GM18873 (cell line): ENCODE measurements around the gene LTBP3.

Source experiments
- ATAC-seq: cut with Tn5 transposase; IDR thresholded peaks from one replicate; pipeline ENCODE4 v1.9.1; 2021; ENCODE audit warnings: mild to moderate bottlenecking, moderate library complexity, moderate number of reproducible peaks; ENCODE audit not compliant: unreplicated experiment, low FRiP score

The LTBP3 gene

DNA sequence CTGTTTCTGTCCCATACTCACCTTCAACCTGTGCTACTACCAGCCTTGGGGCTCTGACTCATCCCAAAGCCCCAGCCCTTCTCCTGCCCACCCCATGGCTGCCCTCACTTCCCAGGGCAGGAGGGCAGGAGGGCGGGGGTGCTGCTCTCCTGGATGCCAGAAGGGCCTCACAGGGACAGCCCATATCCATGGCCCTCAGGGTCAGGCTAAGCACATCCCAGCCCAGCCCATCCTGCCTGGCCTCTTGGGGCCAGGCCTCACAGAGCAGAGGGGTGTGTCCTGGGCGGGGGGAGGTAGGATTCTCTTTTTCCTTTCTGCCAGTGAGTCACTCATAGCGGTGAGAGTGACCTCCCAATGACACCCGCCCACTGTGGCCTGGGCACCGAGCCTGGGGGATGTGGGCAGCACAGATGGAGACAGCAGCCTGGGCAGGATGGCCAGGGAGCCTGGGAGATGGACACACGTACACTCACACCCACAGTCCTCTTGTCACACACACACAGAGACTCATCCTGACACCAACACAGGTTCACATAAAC is 2.4 kb downstream of the LTBP3 start:
- ATAC-seq: no peak

- no peak for ATAC-seq
Observed at GRCh38 chr11:65554842-65555430, 3.2 kb downstream of the LTBP3 start.

GRCh38 chr11:65554057-65554818 is 3.9 kb downstream of the LTBP3 start:
- ATAC-seq: no peak

- no peak for ATAC-seq
Observed at GRCh38 chr11:65553301-65554001, 4.7 kb downstream of the LTBP3 start.

- ATAC-seq: no peak
Observed at GRCh38 chr11:65552388-65552951, 5.7 kb downstream of the LTBP3 start.

DNA sequence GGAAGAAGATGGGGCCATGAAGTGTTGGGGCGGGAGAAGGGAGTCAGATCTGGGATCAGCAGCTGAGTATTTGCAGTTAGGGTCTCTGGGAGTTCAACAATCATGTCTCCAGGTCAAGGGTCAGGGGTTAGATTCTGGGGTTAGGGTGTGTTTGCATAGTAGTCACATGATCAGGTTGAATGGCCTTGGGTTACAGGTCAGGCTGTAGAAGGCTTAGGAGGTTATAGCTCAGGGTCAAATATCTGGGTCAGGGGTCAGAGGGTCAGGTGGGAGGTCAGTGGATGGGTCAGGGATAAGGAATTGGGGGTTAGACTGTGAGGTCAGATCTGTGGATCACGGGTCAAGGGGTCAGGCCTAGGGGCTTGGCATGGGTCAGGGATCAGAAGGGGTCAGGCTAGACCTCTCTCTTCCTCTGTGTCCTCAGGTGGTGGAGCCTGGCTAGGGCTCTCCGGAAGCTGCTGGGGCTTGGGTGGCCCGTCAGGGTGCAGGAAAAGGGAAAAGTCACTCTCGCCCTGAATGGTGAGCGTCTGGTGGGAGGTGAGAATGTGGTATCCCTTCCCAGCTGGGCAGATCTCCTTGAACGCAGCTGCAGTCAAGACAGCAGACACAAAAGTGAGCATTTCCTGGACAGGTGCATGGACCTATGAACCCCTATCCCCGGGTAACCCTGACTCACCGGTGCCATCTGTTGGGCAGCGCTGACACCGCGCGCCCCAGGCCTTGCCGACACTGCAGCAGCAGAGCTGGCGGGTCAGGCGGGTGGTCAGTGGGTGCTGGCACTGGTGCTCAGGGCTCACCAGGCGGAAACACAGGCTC is 6.4 kb downstream of the LTBP3 start:
- no peak for ATAC-seq

- ATAC-seq: no peak
Observed at GRCh38 chr11:65549096-65549495, 9.1 kb downstream of the LTBP3 start.

GRCh38 chr11:65548395-65548794 is 9.8 kb downstream of the LTBP3 start:
- no peak for ATAC-seq

DNA sequence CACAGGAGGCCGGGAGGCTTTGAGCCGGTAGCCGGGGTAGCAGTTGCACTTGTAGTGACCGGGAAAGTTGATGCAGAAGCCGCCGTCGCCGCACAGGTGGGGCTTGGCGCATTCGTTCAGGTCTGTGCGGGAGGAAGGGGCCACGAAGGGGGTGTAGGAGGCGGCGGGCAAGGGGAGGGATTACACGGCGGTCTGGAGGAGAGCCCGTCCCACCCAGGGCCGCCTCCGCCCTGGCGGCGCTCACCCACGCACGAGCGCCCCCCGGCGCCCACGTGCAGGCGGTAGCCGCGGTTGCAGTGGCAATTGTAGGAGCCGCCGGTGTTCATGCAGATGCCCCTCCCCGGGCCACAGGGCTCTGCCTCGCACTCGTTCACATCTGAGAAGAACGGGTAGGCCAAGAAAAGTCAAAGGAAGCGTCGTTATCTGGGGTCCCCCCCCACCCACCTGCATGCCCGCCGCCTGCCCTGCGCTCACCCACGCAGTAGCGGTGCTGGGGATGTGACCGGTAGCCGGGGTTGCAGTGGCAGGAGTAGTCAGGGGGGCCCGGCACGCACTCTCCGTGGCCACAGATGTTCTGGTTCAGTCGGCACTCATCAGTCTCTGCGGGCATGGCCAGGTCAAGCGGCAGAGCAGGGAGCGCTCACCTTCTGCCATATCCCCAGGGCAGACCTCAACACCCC is 10.6 kb downstream of the LTBP3 start:
- no peak for ATAC-seq

- ATAC-seq: peak; percentile 46
Observed at GRCh38 chr11:65546217-65546958, 11.8 kb downstream of the LTBP3 start.

- no peak for ATAC-seq
Observed at GRCh38 chr11:65545853-65546216, 12.3 kb downstream of the LTBP3 start.

DNA sequence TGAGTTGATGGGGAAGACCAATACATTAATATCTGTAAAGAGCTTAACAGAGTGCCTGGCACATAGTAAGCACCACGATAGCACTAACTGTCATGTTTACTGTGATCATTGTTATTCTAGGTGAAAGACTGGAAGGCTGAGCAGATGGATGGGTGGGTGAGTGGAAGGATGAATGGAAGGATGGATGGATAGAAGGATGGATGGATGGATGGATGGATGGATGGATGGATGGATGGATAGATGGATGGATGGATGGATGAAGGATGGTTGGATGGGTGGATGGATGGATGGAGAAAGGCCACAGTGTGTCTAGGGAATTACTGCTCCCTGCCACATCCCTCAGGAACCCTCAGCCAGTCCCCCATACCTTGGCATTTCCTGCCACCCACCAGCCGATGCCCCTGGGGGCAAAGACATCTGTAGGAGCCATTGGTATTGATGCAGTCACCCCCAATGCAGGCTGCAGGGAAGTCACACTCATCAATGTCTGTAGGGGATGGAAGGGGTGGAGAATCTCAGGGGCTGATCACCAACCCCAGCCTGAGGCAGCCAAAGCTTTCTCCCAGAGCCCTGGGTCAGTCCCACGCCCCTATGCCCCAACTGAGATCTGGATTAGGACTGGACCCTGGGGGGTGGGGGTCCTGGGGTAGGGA is 15.3 kb downstream of the LTBP3 start:
- ATAC-seq: no peak

DNA sequence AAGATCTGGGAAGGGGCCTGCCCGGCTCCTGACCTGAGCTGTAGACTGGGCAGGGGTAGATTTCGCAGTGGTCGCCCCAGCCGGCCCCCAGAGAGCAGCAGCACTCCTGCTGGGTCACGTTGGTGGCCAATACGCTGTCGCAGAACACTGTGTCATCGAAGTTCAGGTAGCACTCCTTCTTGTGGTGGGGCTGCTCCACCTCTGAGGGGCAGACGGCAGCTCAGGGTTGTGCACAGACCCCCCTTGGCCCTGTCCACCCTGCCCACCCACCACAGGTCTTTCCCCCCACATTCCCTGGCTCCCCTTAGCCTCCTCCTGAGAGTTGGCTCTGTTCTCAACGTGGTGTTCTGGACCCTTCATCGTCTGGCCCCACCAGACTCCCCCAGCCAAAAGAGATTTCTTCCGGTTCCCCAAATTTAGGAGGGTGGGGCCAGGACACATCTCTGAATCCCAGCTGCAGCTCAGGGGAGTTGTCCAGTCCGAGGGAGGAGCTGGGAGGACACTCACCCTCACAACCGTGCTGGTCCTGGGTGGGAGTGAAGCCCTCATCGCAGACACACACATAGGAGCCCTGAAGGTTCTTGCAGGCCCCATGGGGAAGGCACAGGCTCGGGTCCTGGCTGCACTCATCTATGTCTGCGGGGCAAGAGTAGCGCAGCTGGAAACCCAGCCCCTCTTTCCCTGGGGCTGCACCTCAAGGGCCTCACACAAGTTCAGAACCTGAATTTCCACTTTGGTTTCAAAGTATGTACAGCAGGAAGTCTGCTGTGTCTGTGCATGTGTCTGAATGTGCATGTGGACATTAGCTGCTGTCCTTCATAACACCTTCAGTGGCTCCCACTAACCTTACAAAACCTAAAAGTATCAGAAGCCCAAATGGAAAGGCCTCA is 16.8 kb downstream of the LTBP3 start:
- ATAC-seq: no peak

GRCh38 chr11:65540290-65541092 is 17.7 kb downstream of the LTBP3 start:
- peak; percentile 37 for ATAC-seq

DNA sequence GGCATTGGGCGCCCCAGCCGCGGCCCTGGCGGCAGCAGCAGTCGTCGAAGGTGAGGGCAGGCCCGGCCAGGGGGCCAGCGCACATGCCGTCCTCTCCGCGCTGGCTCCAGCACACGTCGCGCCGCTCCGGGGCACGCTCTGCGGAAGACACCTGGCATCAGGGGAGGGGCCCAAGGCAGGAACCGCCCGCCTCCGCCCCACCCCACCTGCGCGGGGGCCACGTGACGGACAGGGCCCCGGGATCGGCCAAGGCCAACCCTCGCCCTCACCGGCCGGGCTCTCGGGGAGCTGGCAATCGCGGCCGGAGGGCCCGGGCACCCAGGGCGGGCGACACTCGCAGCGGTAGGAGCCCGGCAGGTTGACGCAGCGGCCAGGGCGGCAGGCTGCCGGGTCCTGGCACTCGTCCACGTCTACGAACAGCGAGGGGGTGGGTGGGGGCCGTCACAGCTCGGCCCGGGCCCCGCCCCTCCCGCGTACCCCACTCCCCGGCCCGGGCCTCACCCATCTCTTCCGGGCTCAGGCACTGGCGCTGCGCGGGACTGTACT is 18.3 kb downstream of the LTBP3 start:
- ATAC-seq: no peak

- no peak for ATAC-seq
Observed at GRCh38 chr11:65538915-65539743, 19.0 kb downstream of the LTBP3 start.
